PC-3 (cell line): ENCODE results near the gene CIITA. TPM values are rescaled to one million over a fixed set of nuclear protein-coding genes. Genes with fewer than 3 reads are reported as not detected.
A peak's percentile ranks its signal among the peaks of the same experiment; 100 is the strongest.

Experiments used
- ATAC-seq: fragments of 200-7000 bp; cut with Tn5 transposase; 2 replicates; pipeline ENCODE4 v1.9.1; 2020; ENCODE audit warnings: mild to moderate bottlenecking, moderate library complexity
- BruUV-seq: library from RNA; stranded (reverse); fragments of 400-500 nt; replicated peaks from 2 replicates; lab custom pipeline; 2021; lab: Mats Ljungman, UMichigan
- CTCF ChIA-PET: fragments of 300-600 bp; sonication (Branson Sonifier 250); formaldehyde crosslinking; loops from one replicate; lab custom pipeline; 2022; ENCODE audit warnings: antibody characterized with exemption; lab: Charles Lee
- POLR2A ChIA-PET: fragments of 300-600 bp; sonication (Branson Sonifier 250); formaldehyde crosslinking; loops from one replicate; lab custom pipeline; 2022; ENCODE audit warnings: antibody characterized with exemption; ENCODE audit not compliant: unreplicated experiment; lab: Charles Lee
- DNase-seq: peaks from one replicate; pipeline ENCODE4 v3.0.0-alpha.2; 2015
- H2AFZ ChIP-seq: fragments of 300-600 bp; sonication (generic); 2 replicates; pipeline ENCODE4 v1.6.0; 2016; ENCODE audit warnings: antibody characterized with exemption, low read length
- H3F3A ChIP-seq: fragments of 300-600 bp; sonication (generic); one replicate; pipeline ENCODE4 v1.6.0; 2017; ENCODE audit warnings: antibody characterized with exemption, low read length, control low read depth, mild to moderate bottlenecking; ENCODE audit not compliant: unreplicated experiment
- H3K27ac ChIP-seq: fragments of 300-600 bp; sonication (generic); 2 replicates; pipeline ENCODE4 v1.5.1; 2016; ENCODE audit warnings: mild to moderate bottlenecking, low read length
- H3K27me3 ChIP-seq: fragments of 300-600 bp; sonication (generic); 2 replicates; pipeline ENCODE4 v1.6.1; 2016; ENCODE audit warnings: low read length, mixed read lengths
- H3K36me3 ChIP-seq: fragments of 300-600 bp; sonication (generic); 2 replicates; pipeline ENCODE4 v1.6.1; 2016; ENCODE audit warnings: low read depth, mixed run types, low read length, mixed read lengths
- H3K4me1 ChIP-seq: fragments of 300-600 bp; sonication (generic); 2 replicates; pipeline ENCODE4 v1.5.1; 2016; ENCODE audit warnings: low read length; ENCODE audit not compliant: insufficient read depth
- H3K4me2 ChIP-seq: fragments of 300-600 bp; sonication (generic); 2 replicates; pipeline ENCODE4 v1.6.0; 2016; ENCODE audit warnings: low read length
- H3K4me3 ChIP-seq: fragments of 300-600 bp; sonication (generic); 2 replicates; pipeline ENCODE4 v1.5.1; 2016; ENCODE audit warnings: mild to moderate bottlenecking, low read length, mixed read lengths
- H3K79me2 ChIP-seq: fragments of 300-600 bp; sonication (generic); 2 replicates; pipeline ENCODE4 v1.6.1; 2017; ENCODE audit warnings: low read length, mixed read lengths
- H3K9ac ChIP-seq: fragments of 300-600 bp; sonication (generic); 2 replicates; pipeline ENCODE4 v1.6.0; 2016; ENCODE audit warnings: mild to moderate bottlenecking, low read length
- H3K9me2 ChIP-seq: fragments of 300-600 bp; sonication (generic); replicated peaks from 2 replicates; pipeline ENCODE4 v1.6.1; 2016; ENCODE audit warnings: mixed run types, low read length, mixed read lengths
- H3K9me3 ChIP-seq: fragments of 300-600 bp; sonication (generic); 2 replicates; pipeline ENCODE4 v1.6.1; 2016; ENCODE audit warnings: low read length, mixed read lengths
- H4K20me1 ChIP-seq: fragments of 300-600 bp; sonication (generic); 2 replicates; pipeline ENCODE4 v1.6.1; 2016; ENCODE audit warnings: low read length, mixed read lengths
- CTCF ChIP-seq: fragments of 300-600 bp; sonication (generic); conservative IDR thresholded peaks from 2 replicates; pipeline ENCODE4 v1.5.1; 2017; ENCODE audit warnings: antibody characterized with exemption, low read depth, mild to moderate bottlenecking, low read length
- EZH2 ChIP-seq: fragments of 300-600 bp; sonication (generic); IDR thresholded peaks from one replicate; pipeline ENCODE4 v1.6.1; 2017; ENCODE audit warnings: antibody characterized with exemption, mild to moderate bottlenecking, low read length; ENCODE audit not compliant: unreplicated experiment
- EZH2phosphoT487 ChIP-seq: fragments of 300-600 bp; sonication (generic); IDR thresholded peaks from 2 replicates; pipeline ENCODE4 v1.6.1; 2018; ENCODE audit warnings: mild to moderate bottlenecking, antibody characterized with exemption, low read length, borderline replicate concordance
- intact Hi-C: fragments of 100-400 bp; cut with micrococcal nuclease; formaldehyde crosslinking; loops from 2 replicates; pipeline ENCODE4 v1.9.0; 2023
- total RNA-seq: library from RNA; depleted of rRNA; stranded (reverse); fragments of >200 nt; gene quantifications from 2 replicates; pipeline ENCODE4 v1.2.3, GENCODE V29; 2014

CIITA gene
- total RNA-seq, 1 experiment from 2014 or later: not detected

DNA sequence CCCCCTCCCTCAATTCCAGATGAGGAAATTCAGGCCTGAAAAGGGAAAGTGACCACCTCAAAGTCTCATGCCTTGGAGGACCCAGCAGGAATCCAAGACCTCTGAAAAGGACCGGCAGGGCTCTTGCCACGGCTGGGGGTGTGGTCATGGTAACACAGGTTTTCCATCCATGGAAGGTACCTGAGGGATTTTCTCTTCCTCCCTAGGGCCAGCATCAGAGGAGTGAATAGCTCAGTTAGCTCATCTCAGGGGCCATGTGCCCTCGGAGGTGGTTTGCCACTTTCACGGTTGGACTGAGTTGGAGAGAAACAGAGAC, 1.3 kb downstream of the CIITA start:
- Histone ChIP-seq H3K27ac (no peak overlapping the region), H3K9ac (no peak overlapping the region), H3K4me3 (peak overlapping the region; percentile 66; the same call in 1 of the 2 replicates), H3K4me2 (peak overlapping the region; percentile 83), H3K36me3 (no peaks in the 10 kb centered on the region), H3K79me2 (no peaks in the 10 kb centered on the region), H3K4me1 (peaks cover 20% of the 10 kb centered on the region), H3F3A (no peaks in the 10 kb centered on the region), H2AFZ (peak overlapping the region; percentile 65; the same call in 1 of the 2 replicates), H3K9me3 (no peaks in the 10 kb centered on the region), H3K9me2 (no peaks in the 10 kb centered on the region), H4K20me1 (no peaks in the 10 kb centered on the region), H3K27me3 (no peaks in the 10 kb centered on the region)
- TF ChIP-seq CTCF (no peak), EZH2 (no peak), EZH2phosphoT487 (no peak)
- intact Hi-C loops: no loop called here
- POLR2A ChIA-PET: no interaction called here
- DNase-seq: no peak
- CTCF ChIA-PET: no interaction called here
- ATAC-seq: no peak
- BruUV-seq: no TSS peak

GRCh38 chr16:10878644-10879501, 1.9 kb downstream of the CIITA start:
- Histone ChIP-seq H3K9ac (no peak overlapping the region), H3K27me3 (no peaks in the 10 kb centered on the region), H3K9me3 (no peaks in the 10 kb centered on the region), H3K27ac (no peak overlapping the region), H3K9me2 (no peaks in the 10 kb centered on the region), H3K4me2 (peak overlapping the region; percentile 83), H3F3A (no peaks in the 10 kb centered on the region), H4K20me1 (no peaks in the 10 kb centered on the region), H3K4me1 (peaks cover 24% of the 10 kb centered on the region), H3K79me2 (no peaks in the 10 kb centered on the region), H3K4me3 (peak overlapping the region; percentile 66), H3K36me3 (no peaks in the 10 kb centered on the region), H2AFZ (peak overlapping the region; percentile 65)
- no TSS peak for BruUV-seq
- ATAC-seq (peak; percentile 43), DNase-seq (peak; percentile 21)
- ChIA-PET POLR2A (no interaction called here), CTCF (no interaction called here)
- intact Hi-C loops: no loop called here
- no peak for TF ChIP-seq CTCF
- no peak for TF ChIP-seq EZH2phosphoT487
- no peak for TF ChIP-seq EZH2
